ENCODE data around the gene TUSC2. TPM values are rescaled to one million over a fixed set of nuclear protein-coding genes. Genes with fewer than 3 reads are reported as not detected.

Gene TUSC2
- total RNA-seq, 1 experiment from 2014 or later: 34.4 TPM

Other genes with a start within 250 kb of the TUSC2 start
- 95.6 and 106 TPM in 2 replicates for gene RBM5, start 239.3 kb downstream of the TUSC2 start, total RNA-seq (2014; rRNA removed; shearing (Covaris generic))
- gene SEMA3F, start 172.9 kb downstream of the TUSC2 start, total RNA-seq (2014; rRNA removed; shearing (Covaris generic)): 1.5 and 2.5 TPM in 2 replicates
- gene GNAT1, start 136.6 kb downstream of the TUSC2 start, total RNA-seq (2014; rRNA removed; shearing (Covaris generic)): not detected in 2 replicates
- 0.13 and 0.42 TPM in 2 replicates for gene SLC38A3, start 123.0 kb downstream of the TUSC2 start, total RNA-seq (2014; rRNA removed; shearing (Covaris generic))
- gene GNAI2, start 92.0 kb downstream of the TUSC2 start, total RNA-seq (2014; rRNA removed; shearing (Covaris generic)): 73.8 and 77.3 TPM in 2 replicates
- gene SEMA3B, start 59.1 kb downstream of the TUSC2 start, total RNA-seq (2014; rRNA removed; shearing (Covaris generic)): 0.85 and 0.96 TPM in 2 replicates
- gene LSMEM2, start 49.1 kb downstream of the TUSC2 start, total RNA-seq (2014; rRNA removed; shearing (Covaris generic)): not detected in 2 replicates
- 80.5 and 80.7 TPM in 2 replicates for gene IFRD2, start 35.8 kb downstream of the TUSC2 start, total RNA-seq (2014; rRNA removed; shearing (Covaris generic))
- gene HYAL3, start 28.8 kb downstream of the TUSC2 start, total RNA-seq (2014; rRNA removed; shearing (Covaris generic)): 4.1 and 5.7 TPM in 2 replicates
- 4.2 and 4.6 TPM in 2 replicates for gene NAA80, start 28.8 kb downstream of the TUSC2 start, total RNA-seq (2014; rRNA removed; shearing (Covaris generic))
- gene HYAL1, start 24.6 kb downstream of the TUSC2 start, total RNA-seq (2014; rRNA removed; shearing (Covaris generic)): 0.24 and 1.1 TPM in 2 replicates
- 78.5 and 86.4 TPM in 2 replicates for gene HYAL2, start 5.5 kb downstream of the TUSC2 start, total RNA-seq (2014; rRNA removed; shearing (Covaris generic))
- gene RASSF1, start 12.6 kb upstream of the TUSC2 start, total RNA-seq (2014; rRNA removed; shearing (Covaris generic)): 8.3 and 9.3 TPM in 2 replicates
- gene ZMYND10, start 17.5 kb upstream of the TUSC2 start, total RNA-seq (2014; rRNA removed; shearing (Covaris generic)): 0.61 TPM in 1 of 2 replicates, not detected in the other
- gene NPRL2, start 22.6 kb upstream of the TUSC2 start, total RNA-seq (2014; rRNA removed; shearing (Covaris generic)): 21.9 and 24.3 TPM in 2 replicates
- 31.6 and 42.1 TPM in 2 replicates for gene CYB561D2, start 22.6 kb upstream of the TUSC2 start, total RNA-seq (2014; rRNA removed; shearing (Covaris generic))
- gene TMEM115, start 31.3 kb upstream of the TUSC2 start, total RNA-seq (2014; rRNA removed; shearing (Covaris generic)): 40.8 and 45.5 TPM in 2 replicates
- 0.21 and 0.80 TPM in 2 replicates for gene CACNA2D2, start 175.4 kb upstream of the TUSC2 start, total RNA-seq (2014; rRNA removed; shearing (Covaris generic))
- gene C3orf18, start 239.5 kb upstream of the TUSC2 start, total RNA-seq (2014; rRNA removed; shearing (Covaris generic)): 4.0 and 4.2 TPM in 2 replicates
- 17.7 and 18.3 TPM in 2 replicates for gene HEMK1, start 241.3 kb upstream of the TUSC2 start, total RNA-seq (2014; rRNA removed; shearing (Covaris generic))

Measured in SK-MEL-5 (cell line).